ENCODE results near the gene TMEM14A.
"Not testable (repeated sequence)": the region's sequence is repeated elsewhere in the genome, so short reads cannot be mapped to it uniquely, and the experiment has no call there.

The TMEM14A gene

DNA sequence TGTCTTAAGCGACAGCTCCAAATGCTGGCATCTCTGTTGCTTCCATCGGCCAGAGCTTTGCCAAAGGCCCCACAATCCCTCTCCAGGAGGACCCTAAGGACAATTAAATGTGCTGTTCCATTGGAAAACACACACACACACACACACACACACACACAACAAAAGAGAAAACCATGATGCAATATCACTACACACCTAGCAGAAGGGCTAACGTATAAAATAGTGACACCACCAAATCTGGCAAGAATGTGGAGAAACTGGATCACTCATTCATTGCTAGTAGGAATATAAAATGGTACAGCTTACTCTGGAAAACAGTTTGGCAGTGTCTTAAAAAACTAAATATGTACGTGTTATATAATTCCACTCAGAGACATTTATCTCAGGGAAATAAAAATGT lies 13.0 kb upstream of the TMEM14A start:
- DNase-seq (ENCODE audit: low read depth) = no peak

DNA sequence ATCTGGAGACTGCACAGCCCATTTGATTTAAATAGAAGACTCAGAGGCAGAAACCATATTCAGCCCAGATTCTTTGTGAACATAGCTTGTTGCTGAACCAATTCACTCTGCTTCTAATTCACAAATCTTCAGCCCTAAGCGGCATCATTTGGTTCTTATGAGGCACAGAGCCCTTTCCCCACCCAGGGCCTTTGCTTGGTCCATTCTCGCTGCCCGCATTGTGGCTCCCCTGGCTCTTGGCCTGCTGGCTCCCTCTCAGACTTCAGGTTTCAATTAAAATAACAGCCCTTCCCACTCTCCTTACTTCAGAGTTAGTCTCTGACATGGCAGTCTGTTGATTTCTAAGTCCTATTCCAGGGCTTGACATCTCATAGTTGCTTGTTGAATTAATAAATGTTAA lies 9.4 kb upstream of the TMEM14A start:
- DNase-seq (ENCODE audit: low read depth) = no peak

DNA sequence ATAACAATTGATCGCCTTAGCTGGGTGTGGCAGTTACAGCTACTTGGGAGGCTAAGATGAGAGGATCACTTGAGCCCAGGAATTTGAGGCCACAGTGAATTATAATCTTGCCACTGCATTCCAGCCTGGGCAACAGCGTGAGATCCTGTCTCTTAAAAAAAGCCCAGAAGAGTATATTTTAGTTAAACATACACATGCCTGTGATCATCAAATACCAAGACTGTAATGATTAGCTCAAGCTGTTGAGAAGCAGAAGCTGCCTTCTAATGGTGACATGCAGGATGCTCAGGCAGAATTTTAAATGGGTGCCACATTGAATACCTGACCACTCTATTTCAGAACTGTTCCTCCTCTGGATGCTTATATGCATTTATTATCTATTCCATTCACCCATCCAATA lies 8.9 kb upstream of the TMEM14A start:
- no peak for DNase-seq (ENCODE audit: low read depth)

DNA sequence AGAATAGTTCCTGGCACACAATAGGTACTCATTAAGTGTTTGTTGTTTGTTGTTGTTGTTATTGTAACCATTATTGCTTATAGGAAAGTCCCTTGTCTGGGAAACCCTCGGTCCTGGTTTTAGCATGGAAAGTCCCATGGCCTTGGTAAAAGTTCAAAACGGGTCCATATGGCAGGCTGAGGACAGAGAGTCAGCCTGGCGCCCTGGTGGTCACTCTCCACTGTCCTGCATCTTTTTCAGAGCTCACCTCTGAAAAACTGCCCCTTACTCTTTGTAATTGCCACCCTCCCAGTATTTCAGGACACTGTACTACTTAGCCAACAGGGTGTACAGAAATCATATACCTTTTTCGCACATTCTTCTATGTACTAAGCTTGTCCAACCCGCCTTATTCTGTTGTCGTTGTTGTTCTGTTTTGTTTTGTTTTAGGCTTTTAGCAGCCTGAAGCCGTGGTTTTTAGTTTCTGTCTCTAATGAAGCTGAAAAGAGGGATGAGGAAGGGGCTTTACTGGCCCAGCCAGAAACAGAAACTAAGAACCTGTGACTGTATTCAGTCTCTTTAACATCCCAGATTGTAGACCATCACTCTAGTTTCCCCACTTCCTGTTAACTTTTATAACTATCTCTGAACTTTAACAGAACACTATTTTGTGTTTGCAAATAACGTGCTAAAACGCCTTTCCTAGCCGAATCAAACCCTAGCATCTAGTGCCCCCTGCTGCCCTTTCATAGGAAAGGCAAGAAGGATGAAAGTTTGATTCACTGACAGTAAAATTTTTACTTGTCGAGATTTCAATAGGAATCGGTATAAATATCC lies 7.6 kb upstream of the TMEM14A start:
- peak; percentile 79 for DNase-seq (ENCODE audit: low read depth)

DNA sequence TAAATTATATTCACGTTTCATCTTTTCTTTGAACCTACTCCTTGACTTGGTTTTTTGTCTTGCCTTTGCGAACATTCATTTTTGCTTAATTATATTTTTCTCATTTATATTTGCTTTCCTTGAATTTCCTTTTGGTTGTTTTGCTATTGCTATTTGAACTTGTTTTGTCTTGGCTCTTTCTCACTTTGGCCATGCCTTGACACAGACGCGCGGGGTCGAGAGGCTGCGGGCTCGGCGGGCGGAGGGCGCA lies 7.1 kb upstream of the TMEM14A start:
- no peak for DNase-seq (ENCODE audit: low read depth)

DNA sequence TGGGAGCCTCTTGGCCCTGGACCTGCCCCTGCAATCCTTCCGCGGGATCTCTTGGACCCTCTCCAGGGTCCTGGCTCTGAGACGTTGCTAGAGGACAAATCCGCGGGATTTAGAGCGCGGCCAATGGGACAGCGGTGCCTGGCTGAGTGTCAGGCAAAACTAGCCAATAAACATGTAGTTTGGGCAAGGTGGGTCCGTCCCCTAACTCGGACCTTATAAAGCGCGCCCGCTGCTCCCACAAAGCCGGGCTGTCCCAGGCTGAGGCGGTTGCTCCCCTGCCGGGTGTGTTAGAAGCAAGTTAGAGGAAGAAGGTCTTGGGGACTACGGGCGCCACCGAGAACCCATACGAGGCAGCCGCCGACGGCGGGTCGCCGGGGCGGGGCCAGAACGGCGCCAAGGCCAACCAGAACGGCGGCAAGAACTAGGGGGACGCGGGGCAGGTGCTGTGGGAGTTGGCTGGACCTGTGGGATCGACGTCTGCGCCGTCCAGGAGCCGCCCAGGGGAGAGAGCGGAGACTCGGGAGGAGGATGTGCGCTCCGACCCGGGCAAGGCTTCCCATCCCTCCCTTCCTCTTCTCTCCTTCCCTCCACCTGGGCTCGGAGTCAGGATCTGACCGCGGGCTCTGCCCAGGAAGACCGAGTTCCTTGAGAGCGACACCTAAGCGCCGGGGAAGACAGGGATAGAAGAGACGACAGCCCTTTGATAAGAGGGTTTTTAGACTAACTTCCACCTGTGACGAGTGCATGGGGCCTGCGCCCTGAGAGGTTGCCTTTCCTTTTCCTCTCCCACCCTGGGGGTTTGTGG lies 6.5 kb upstream of the TMEM14A start:
- DNase-seq (ENCODE audit: low read depth) = peak; percentile 99

DNA sequence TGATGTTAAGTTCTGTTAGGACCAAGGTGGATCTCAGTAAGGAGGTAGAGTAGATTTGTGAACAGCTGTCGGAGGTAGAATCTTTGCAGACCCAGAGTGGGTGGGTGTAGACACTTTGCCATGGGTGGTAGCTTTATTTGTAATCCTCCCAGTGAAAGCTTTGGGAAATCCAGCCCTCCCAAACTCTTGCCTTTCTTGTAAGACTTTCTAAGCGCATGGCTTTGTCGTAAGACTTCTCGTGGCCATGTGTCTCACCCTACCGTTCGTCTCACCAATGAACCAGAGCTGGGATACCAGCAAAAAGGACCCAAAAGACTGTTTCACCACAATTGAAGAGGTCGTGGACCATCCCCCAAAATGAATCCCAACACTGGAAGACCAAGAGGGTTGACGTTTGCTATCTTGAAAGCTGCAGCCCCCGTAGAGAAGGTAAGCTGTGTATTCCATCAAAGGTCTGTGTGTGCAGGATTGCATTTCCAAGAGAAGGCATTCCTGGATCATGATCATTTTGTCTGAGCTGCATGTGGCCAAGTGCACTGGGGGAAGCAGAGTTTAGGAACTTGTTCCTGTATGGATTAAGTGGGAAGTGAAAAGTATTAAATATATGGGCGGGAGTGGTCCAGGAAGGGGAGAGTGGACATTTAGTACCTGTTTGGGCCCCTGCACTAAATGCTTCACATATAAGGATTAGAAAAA lies 5.8 kb upstream of the TMEM14A start:
- no peak for DNase-seq (ENCODE audit: low read depth)

DNA sequence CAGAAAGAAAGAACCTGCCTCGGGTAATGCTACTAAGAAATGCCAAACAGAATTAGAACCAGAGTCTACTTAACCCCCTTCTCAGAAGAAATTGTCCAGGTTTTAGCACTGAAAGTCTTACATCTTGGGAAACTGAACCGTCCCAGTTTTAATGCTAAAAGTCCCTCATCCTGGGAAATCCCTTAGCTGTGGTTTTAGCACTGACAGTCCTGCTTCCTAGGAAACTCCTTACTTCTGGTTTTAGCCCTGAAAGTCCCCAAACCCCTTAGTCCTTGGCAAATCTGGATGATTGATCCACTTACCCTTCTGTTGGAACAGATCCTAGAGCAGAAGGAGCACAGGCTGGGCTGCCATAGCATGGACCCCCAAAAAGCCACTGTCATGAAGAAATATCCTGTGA lies 4.8 kb upstream of the TMEM14A start:
- DNase-seq (ENCODE audit: low read depth) = no peak

DNA sequence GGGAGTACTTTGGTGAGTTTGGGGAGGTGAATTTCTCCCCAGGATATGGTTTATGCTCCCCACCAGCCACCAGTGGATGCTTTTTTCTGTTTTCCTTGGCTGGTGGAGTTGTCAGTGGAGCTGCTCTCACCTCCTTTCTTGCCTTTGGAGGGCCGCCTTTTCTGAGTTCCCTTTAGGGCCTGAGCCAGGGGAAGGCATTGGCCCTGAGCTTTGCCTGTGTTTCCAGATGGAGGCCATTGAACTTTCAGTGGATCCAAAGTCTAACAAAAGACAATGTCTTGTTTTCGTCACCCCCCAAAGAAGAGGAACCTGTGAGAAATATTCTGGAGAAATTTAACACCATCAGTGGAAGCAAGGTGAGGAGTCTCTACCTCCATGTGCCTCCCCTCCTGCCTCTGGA lies 4.4 kb upstream of the TMEM14A start:
- no peak for DNase-seq (ENCODE audit: low read depth)

DNA sequence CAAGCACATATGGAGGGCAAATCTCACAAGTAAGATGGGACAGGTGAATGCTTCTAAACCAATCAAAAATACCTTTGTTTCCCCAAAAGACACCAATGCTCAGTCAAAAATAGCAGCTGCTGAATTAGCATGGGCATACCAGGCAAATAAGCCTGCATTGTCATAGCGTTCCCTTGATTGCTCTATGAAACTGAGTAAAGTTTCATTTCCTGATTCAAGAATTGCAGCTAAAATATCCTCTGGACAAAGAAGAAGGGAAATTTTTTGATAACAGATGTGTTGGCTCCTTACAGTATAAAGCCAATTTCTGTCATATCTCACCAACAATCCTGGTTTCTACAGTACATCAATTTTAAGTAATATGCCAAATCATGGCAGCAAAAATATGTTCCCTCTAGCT lies 3.3 kb upstream of the TMEM14A start:
- DNase-seq (ENCODE audit: low read depth) = no peak

DNA sequence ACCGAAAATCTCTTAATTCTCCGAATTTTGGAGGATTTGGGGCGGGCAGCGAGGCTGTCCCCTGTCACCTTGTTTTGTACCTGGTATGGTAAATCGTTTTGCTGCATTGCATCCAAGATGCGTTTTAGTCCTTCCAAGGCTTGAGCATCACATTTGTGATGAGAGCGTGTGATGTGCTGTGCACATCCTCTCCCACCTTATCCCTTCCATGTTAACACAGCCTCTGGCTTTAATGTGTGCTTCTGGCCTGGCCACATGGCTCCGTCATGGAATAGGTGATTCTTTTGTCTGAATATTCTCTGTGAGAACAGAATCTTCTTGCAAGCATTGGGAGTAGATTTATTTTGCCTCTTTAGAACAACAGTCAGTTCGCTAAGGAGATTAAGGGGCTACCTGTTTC lies 763 bp downstream of the TMEM14A start:
- DNase-seq (ENCODE audit: low read depth) = no peak

DNA sequence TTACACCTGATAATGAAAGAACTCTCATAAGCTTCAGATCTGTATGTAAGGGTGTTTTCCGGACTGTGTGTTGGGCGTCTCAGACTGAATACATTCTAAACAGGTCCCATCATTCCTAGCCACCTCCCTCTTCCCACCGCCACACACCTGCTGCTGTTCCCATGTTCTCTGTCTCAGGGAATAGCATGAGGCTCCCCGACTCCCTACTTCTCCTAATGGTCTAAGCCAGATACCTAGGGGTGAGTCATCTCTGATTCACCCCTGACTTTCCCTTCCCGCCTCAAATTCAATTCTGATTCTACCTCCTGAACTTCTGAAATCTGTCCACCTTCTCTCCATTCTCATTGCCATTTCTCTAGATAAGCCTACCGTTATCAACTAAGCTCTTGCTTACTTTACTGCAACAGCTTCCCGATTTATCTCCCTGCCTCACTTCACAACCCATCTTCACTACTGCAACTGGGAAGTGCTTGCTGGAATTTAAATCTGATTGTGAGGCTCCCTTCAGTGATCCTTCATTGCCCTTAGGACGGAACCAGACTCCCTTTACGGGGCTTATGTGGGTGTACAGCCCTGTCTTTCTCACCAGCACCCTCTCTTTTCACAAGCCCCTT lies 1.6 kb downstream of the TMEM14A start:
- no peak for DNase-seq (ENCODE audit: low read depth)

DNA sequence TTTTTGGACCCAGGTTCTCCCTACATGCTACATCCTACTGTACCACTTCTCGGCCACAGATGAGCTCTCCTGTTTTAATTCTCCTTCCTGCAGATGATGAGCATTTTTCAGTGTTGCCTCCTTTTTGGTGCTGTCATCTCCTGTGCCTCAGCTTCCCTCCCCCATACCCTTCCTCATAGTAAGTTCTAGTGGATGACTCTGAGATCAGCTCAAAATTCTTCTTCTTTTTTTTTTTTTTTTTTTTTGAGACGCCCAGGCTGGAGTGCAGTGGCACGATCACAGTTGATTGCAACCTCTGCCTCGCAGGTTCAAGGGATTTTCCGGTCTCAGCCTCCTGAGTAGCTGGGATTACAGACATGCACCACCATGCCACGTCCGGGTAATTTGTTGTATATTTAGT lies 3.8 kb downstream of the TMEM14A start:
- no peak for DNase-seq (ENCODE audit: low read depth)

DNA sequence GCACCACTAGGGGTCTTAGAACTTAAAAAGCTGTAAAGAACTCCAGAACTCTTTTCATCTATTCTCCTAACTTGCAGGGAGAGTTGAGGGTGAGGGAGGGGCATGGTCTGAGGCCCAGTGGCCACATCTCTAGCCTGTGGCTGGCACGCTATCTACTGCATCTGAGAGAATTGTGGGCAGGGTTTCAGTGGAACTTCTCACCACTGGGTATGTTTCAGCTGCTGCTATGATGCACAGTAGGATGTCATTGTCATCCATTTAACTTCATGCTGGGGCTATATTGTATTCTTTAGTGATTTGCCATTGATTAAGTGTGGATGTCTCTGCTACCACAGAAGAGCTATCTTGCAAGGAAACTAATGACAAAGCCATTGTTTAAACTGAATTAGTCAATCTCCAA lies 4.5 kb downstream of the TMEM14A start:
- DNase-seq (ENCODE audit: low read depth) = no peak

DNA sequence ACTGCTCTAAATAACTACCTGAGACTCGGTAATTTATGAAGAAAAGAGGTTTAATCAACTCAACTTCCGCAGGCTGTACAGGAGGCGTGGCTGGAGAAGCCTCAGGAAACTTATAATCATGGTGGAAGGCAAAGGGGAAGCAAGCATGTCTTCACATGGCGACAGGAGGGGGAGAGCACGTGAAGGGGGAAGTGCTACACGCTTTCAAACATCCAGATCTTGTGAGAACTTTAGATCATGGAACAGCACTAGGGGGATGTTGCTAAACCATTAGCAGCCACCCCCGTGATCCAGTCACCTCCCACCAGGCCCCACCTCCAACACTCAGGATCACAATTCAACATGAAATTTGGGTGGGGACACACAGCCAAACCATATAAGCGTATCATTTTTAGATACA lies 5.7 kb downstream of the TMEM14A start:
- not testable (repeated sequence) for DNase-seq (ENCODE audit: low read depth)

DNA sequence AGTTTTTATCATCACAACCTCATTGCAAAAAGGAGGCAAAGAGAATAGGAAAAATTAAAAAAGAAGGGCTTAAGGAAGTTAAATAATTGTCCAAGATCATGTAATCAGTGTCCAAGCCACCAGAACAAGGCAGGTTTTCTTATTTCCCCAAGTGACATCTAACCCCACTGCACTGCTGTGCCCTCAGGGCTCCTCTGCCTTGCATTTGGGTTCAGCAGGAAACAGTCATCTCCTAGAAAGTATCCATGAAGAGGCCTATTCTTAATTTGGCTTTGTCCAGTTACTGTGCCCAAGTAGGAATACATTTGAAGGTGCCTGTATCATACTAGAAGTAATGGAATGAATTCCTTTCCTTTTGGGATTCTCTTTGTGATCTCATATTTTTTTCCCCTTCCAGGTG lies 10.5 kb downstream of the TMEM14A start:
- no peak for DNase-seq (ENCODE audit: low read depth)

DNA sequence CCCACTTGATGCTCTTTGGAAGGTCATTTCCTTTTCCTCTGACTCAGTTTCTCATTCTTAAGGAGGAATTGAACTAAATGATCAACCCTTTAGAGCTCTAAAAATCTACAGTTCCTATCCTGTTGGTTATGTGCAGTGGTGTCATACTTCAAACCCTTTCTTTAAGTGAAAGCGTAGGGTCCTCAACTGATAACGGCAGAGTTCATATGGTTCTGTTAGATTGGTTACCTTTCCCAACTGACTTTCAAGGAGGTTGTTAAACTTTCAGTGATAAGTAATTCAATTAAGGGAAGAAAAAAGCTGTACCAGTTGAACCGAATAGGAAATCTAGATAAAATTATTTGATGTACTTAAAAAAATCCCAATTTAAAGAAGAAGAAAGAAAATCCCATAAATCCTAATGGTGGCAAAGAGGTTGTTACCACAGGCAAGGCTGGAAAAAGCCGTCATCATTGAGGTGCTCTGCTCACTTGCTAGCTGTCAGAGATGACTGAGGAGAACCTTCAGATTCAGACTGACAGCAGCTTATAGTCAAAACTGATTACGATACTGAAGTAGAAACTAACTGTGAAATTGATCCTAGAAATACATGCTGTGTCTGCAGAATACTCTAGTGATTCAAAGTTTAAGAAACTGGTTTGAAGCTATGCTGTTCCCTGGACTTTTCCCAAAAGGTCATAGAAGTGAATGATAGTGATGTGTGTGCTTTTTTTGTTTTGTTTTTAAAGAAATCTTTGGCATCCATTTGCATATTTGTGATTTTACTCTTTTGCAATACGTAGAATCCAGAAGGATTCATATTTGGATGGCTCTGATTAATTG lies 16.2 kb downstream of the TMEM14A start:
- DNase-seq (ENCODE audit: low read depth) = no peak

DNA sequence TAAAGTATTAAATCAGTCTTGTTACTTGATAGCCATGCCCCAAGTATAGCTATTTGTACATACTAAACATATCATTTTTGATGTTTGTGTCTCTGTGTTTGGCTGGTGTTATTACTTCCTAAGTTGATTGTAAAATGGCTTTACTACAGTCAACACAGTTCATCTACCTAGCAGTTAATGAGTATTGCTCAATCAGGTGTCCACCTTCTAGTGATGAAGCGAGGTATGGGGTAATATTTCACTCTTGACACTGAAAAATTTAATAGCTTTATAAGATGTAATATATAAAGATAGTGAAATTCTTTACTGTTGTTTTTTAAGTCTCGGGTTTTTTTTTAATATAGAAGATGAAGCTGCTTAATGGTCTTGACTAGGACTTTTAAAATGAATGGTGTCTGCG lies 18.9 kb downstream of the TMEM14A start:
- DNase-seq (ENCODE audit: low read depth) = no peak

DNA sequence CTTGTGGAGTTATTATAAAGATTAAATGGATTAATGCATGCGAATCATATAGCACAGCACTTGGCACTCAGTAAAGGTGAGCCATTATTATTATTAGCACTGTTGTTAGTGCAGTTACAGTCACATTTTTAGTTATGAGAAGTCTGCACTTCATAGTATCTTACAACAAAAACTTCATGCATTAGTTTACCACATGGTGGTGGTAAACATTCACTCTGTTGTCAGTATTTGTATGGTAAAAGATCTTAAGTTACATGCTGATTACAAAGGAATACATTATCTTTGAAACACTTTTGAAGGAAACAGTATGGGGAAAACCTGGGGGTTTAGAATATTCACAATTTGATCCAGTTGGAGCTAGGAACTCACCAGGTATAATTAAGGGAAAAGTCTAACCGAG lies 20.8 kb downstream of the TMEM14A start:
- no peak for DNase-seq (ENCODE audit: low read depth)

DNA sequence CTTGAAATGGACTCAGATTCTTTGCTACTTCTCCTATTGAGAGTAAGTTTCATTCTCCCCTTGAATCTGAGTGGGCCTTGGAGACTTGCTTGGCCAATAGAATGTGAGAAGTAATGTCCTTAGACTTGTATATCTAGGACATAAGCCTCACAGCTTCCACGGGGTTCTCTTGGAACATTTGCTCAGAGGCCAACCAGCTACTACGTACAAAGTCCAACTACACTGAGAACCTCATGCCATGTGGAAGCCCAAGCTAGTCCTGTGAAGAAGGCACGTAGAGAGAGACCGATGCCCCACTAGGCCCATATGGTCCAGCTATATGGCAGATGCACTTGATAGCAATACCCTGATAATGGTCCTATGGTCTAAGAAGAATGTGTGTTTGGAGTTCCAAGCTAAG lies 22.9 kb downstream of the TMEM14A start:
- no peak for DNase-seq (ENCODE audit: low read depth)

DNA sequence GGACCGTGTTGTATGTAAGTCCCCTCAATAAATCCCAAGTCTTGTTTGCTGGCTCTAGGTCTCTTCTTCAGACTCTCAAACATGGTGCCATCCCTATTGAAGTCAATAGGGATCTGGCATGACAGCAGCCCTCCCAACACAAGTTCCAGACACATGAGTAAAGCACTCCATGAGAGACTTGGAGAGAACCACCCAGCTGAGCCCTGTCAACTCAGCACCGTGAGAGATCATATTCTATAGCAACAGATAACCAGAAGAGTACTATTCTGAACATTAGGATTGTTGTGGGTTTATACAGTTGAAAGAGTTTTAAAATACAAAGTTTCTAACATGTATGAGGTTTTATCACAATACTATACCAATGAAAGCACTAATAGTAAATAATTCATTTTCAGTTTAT lies 23.5 kb downstream of the TMEM14A start:
- no peak for DNase-seq (ENCODE audit: low read depth)

DNA sequence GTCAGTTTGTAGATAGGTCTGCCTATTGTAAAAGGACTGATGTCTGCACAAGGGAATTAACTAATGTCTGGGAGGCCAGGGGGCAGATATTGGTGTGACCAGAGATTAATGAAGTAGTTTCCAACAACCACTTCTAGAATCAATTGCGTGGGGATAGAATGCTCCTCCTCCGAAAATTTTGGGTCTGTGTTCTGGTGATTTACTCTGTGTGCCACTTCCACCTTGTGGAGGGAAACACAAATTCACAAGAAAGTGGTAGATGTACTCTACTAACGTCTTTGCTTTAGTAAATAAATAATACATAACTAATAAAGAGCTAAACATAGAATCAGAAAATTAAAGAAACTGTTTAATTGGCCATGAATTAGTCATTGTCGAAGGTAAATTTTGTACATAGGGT lies 25.5 kb downstream of the TMEM14A start:
- DNase-seq (ENCODE audit: low read depth) = no peak

All from HS-27A (cell line).